WI38 (cell line): ENCODE results near the gene ST3GAL5.

Experiments used
- H3K4me3 ChIP-seq: 2 replicates; pipeline ENCODE4 v1.5.1; 2011; ENCODE audit warnings: low read depth, mild to moderate bottlenecking, control low read depth, low read length
- TF ChIP-seq, protein P1 (sequence below): IDR thresholded peaks from 2 replicates; pipeline ENCODE4 v1.5.1; 2012; ENCODE audit warnings: low read depth, mild to moderate bottlenecking, control low read depth, low read length

ST3GAL5 gene

DNA sequence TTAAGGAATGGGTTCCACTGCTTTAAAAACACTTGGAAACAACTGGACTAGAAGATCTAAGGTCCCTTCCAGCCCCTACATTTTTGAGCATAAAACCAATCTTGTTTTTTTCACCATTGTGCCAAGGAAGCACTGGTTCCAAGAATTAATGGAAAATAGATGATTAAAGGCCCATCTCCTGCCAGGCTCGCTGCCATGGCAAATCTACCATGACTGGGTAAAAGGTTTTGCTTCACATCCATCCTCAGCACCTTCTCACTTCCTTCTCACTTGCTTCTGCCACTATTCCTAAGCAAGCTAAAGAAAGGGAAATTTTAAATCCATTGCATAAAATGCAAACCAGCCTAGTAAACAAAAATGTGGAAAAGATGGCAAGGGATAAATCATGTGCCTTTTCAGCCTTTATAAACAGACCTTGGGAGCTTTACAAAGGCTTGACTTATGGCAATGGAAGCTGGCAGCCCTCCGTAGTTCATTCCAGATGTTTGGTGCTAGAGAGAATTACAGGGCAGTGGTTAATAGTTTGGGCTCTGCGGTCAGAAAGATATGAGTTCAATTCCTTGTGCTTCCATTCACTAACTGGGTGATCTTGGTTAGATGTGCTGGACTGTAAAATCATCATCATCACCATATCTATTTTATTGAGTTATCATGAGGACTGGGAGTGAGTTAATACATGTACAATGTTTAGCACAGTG, 27.0 kb upstream of the ST3GAL5 start:
- TF ChIP-seq, protein P1, sequence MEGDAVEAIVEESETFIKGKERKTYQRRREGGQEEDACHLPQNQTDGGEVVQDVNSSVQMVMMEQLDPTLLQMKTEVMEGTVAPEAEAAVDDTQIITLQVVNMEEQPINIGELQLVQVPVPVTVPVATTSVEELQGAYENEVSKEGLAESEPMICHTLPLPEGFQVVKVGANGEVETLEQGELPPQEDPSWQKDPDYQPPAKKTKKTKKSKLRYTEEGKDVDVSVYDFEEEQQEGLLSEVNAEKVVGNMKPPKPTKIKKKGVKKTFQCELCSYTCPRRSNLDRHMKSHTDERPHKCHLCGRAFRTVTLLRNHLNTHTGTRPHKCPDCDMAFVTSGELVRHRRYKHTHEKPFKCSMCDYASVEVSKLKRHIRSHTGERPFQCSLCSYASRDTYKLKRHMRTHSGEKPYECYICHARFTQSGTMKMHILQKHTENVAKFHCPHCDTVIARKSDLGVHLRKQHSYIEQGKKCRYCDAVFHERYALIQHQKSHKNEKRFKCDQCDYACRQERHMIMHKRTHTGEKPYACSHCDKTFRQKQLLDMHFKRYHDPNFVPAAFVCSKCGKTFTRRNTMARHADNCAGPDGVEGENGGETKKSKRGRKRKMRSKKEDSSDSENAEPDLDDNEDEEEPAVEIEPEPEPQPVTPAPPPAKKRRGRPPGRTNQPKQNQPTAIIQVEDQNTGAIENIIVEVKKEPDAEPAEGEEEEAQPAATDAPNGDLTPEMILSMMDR, result no peak
- H3K4me3 ChIP-seq, result no peak overlapping the region

DNA sequence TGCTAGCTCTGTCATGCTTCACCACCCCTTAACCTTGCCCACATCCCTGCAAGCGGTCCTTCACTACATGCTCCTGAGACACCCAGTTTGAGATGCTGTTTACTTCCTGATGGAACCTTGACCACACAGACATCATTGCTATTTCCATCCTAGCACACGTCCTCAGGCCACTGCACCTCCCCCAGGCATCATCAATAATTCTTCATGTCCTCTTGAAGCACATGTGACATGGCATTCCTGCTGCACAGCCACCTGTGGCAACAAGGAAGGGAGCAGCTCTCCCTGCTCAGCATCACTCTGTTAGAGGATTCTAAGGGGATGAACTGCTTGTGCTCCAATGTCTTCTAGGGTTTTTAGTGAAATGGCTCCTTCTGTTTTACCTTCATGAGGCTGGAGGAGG, 26.1 kb upstream of the ST3GAL5 start:
- TF ChIP-seq, protein P1, result no peak
- no peak overlapping the region for H3K4me3 ChIP-seq

DNA sequence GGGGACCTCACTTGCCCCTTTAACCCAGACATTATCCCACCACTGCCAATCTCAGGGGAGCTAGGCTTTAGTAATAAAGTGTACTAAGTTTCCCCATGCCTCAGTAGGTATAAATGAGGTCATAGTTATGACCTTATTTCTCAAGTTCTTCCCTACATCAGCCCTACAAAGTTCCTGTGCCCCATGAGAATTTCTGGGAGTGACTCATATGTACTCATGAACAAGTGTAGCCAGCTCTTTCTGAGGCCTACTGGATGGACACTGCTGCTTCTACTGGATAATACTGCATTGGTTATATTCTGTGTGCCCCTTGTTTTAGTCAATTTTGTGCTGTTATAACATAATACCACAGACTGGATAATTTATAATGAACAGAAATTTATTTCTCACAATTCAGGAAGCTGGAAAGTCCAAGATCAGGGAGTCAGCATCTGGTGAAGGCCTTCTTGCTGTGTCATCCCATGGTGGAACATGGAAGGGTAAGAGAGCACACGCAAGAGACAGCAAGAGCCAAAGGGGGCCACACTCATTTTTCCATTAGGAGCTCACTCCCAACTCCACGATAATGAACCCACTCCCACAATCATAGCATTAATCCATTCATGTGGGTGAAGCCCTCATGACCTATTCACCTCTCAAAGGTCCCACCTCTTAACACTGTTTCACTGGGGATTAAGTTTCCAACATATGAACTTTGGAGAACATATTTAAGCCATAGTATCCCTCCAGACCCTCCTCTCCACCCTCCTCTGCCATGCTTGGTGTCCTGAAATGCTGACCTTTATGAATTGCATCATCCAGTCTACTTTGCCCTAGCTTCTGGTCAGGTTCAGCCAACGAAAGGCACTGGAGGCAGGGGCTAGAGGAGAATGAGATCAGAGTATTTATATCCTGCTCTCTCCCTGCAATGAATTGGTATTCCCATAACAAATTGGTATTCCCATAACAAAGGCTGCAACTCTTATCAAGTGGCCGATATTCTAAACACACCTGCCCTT, 25.4 kb upstream of the ST3GAL5 start:
- TF ChIP-seq, protein P1, result no peak
- H3K4me3 ChIP-seq, result no peak overlapping the region

DNA sequence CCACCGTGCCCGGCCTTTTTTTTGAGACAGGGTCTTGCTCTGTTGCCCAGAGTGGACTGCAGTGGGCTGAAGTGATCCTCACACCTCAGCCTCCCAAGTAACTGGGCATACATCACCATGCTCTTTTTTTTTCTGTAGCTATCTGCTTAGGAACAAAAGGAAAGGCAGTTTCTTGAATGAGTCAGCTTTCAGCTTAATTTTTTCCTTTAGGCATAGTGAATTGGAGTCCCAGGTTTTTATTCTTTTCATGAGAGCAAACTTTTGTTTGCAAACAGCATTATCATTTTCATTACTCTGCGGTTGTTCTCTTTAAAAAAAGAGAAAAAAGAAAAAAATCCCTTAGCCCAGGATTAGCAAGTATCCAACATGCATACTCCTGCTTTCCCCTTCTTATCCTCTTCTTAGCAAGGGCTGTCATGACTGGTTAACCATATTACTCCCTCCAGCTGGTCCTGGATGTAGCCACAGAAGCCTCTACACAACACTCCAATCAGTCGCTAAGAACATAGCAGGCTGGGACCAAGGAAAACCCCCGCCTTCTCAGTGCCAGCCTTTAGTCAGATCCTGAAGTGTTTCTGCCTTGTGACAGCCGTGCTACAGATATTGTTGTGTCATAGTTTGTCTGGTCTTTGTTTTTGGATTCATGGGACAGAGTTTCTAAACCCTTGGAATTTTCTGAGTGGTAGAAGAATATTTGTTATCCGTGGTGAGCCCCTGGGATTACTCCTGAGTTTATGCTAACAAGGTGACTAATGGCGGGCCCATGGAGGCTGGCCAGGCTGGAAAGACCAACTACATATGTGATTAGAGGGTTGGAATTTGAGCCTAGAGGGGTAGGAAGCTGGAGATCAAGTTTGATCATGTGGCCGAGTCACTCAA, 23.3 kb upstream of the ST3GAL5 start:
- TF ChIP-seq, protein P1, result no peak
- H3K4me3 ChIP-seq, result no peak overlapping the region

DNA sequence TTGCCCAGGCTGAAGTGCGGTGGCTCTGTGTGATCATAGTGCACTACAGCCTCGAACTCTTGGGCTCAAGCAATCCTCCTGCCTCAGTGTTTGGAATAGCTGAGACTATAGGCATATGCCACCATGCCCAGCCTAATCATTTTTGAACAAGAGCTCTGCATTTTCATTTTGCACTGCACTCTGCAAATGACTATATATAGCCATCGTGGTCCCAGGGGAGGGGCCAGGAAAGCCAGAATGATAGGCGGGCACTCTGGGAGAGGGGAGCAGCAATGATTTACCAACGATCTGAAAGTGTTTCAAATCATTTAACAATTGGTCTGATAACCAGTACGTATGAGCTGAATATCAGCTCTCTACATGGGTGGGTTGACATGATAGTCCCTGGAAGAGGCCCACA, 22.3 kb upstream of the ST3GAL5 start:
- TF ChIP-seq, protein P1, result no peak
- H3K4me3 ChIP-seq, result no peak overlapping the region

DNA sequence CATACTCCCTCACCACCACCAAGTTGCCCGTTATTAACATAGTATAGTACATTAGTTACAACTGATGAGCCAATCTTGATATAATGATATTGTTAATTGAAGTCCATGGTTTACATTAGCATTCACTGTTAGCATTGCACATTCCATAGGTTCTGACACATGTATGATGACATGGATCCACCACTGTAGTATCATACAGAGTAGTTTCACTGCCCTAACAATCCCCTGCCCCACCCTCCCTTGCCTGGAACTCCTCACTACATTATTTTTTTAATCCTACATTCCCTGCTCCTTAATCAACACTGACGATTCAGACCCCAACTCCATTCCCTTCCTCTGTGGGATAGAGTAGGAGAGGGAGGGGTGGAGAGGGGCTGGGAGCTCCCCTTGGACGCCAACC, 20.2 kb upstream of the ST3GAL5 start:
- no peak overlapping the region for H3K4me3 ChIP-seq
- TF ChIP-seq, protein P1, result no peak
